HepG2 (cell line): Measurements from ENCODE around the gene MPIG6B. TPM values are rescaled to one million over a fixed set of nuclear protein-coding genes. Genes with fewer than 3 reads are reported as not detected.

Experiments
- ARID4A ChIP-seq: sonication (generic); formaldehyde crosslinking; IDR thresholded peaks from 2 replicates; pipeline ENCODE4 v1.5.0; 2020; ENCODE audit warnings: mild to moderate bottlenecking, missing genetic modification reagents, borderline replicate concordance
- HNF1B ChIP-seq: sonication (generic); formaldehyde crosslinking; IDR thresholded peaks from 2 replicates; pipeline ENCODE4 v1.5.1; 2020; ENCODE audit warnings: mild to moderate bottlenecking, moderate library complexity, missing genetic modification reagents
- IKZF4 ChIP-seq: sonication (generic); formaldehyde crosslinking; IDR thresholded peaks from 2 replicates; pipeline ENCODE4 v1.5.1; 2020; ENCODE audit warnings: borderline replicate concordance, mild to moderate bottlenecking, low read depth, missing genetic modification reagents; ENCODE audit errors: not compliant biosample characterization
- KDM4B ChIP-seq: sonication (generic); formaldehyde crosslinking; IDR thresholded peaks from 2 replicates; pipeline ENCODE4 v1.4.0; 2020; ENCODE audit warnings: missing genetic modification reagents
- MED8 ChIP-seq: sonication (generic); formaldehyde crosslinking; IDR thresholded peaks from 2 replicates; pipeline ENCODE4 v1.8.1; 2023; ENCODE audit warnings: mild to moderate bottlenecking, missing genetic modification reagents; ENCODE audit not compliant: insufficient replicate concordance
- MTA1 ChIP-seq: sonication (generic); formaldehyde crosslinking; IDR thresholded peaks from 2 replicates; pipeline ENCODE4 v1.4.0; 2020; ENCODE audit warnings: missing genetic modification reagents, mild to moderate bottlenecking, borderline replicate concordance
- NR3C1 ChIP-seq: sonication (generic); formaldehyde crosslinking; IDR thresholded peaks from 2 replicates; pipeline ENCODE4 v1.4.0; 2020; ENCODE audit warnings: missing genetic modification reagents
- PHB2 ChIP-seq: fragments of 450-650 bp; IDR thresholded peaks from 2 replicates; pipeline ENCODE4 v1.6.1; 2018; ENCODE audit not compliant: partially characterized antibody
- SMC3 ChIP-seq: IDR thresholded peaks from 2 replicates; pipeline ENCODE4 v1.6.1; 2011; ENCODE audit warnings: low read length, improper control_type of control experiment
- SP2 ChIP-seq: sonication (generic); formaldehyde crosslinking; IDR thresholded peaks from 2 replicates; pipeline ENCODE4 v1.5.1; 2020; ENCODE audit warnings: mild to moderate bottlenecking, missing genetic modification reagents
- ZKSCAN1 ChIP-seq: fragments of 150-350 bp; IDR thresholded peaks from 2 replicates; pipeline ENCODE4 v1.6.1; 2014; ENCODE audit warnings: low read length
- ZNF441 ChIP-seq: sonication (generic); formaldehyde crosslinking; IDR thresholded peaks from 2 replicates; pipeline ENCODE4 v1.7.0; 2021; ENCODE audit warnings: missing genetic modification reagents, borderline replicate concordance
- ZNF598 ChIP-seq: sonication (generic); formaldehyde crosslinking; IDR thresholded peaks from 2 replicates; pipeline ENCODE4 v1.5.1; 2020; ENCODE audit warnings: mild to moderate bottlenecking, missing genetic modification reagents, borderline replicate concordance
- polyA plus RNA-seq, 8 experiments: library from polyadenylated mRNA; depleted of rRNA in 3 of 8; stranded (reverse) in 7 of 8; unstranded in 1 of 8; fragments of >200 nt; fragmentation: Illumina TruSeq in 4 of 8; extraction: Trizol in 4 of 8; gene quantifications; 2 replicates each; pipeline versions ENCODE4 v1.2.1 to v1.2.3, GENCODE V29; 2011 to 2016; ENCODE audit warnings: low read depth in 4 of 8, missing spikeins in 1 of 8, mixed read lengths in 1 of 8; ENCODE audit not compliant: insufficient read depth in 1 of 8
- total RNA-seq, 5 experiments: library from RNA; depleted of rRNA; stranded (reverse); fragments of >200 nt; fragmentation: Illumina TruSeq; extraction: Trizol; gene quantifications; 2 replicates each; pipeline ENCODE4 v1.2.3, GENCODE V29; 2016; ENCODE audit warnings: low read depth in 1 of 5
- TF ChIP-seq, protein P1 (sequence below): sonication (generic); formaldehyde crosslinking; IDR thresholded peaks from 2 replicates; pipeline ENCODE4 v1.5.1; 2020; ENCODE audit warnings: mild to moderate bottlenecking, missing genetic modification reagents, moderate library complexity
- TF ChIP-seq, protein P2 (sequence below): sonication (generic); formaldehyde crosslinking; IDR thresholded peaks from 2 replicates; pipeline ENCODE4 v1.4.0; 2020; ENCODE audit warnings: low read depth, missing genetic modification reagents
- TF ChIP-seq, protein P3 (sequence below): sonication (generic); formaldehyde crosslinking; IDR thresholded peaks from 2 replicates; pipeline ENCODE4 v1.5.0; 2020; ENCODE audit warnings: missing genetic modification reagents

The MPIG6B gene
- total and polyA plus RNA-seq, 2 of the 13 experiments (the other 11 are each of a cell fraction or from before 2014, with no cell fraction given): not detected

GRCh38 chr6:31702819-31703716 is 20.1 kb upstream of the MPIG6B start, which contains the start of gene ABHD16A (continued):
- TF ChIP-seq HNF1B (CRISPR knock-in tag): peak; percentile 93
- TF ChIP-seq NR3C1 (CRISPR knock-in tag): no peak
- TF ChIP-seq ZNF598 (CRISPR knock-in tag): no peak
- no peak for TF ChIP-seq ZKSCAN1
- TF ChIP-seq, protein P1, sequence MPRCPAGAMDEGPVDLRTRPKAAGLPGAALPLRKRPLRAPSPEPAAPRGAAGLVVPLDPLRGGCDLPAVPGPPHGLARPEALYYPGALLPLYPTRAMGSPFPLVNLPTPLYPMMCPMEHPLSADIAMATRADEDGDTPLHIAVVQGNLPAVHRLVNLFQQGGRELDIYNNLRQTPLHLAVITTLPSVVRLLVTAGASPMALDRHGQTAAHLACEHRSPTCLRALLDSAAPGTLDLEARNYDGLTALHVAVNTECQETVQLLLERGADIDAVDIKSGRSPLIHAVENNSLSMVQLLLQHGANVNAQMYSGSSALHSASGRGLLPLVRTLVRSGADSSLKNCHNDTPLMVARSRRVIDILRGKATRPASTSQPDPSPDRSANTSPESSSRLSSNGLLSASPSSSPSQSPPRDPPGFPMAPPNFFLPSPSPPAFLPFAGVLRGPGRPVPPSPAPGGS (CRISPR knock-in tag): no peak; the same call in none of the 2 replicates
- TF ChIP-seq KDM4B (CRISPR knock-in tag): peak; percentile 28; the same call in 1 of the 2 replicates
- peak; percentile 37; the same call in 1 of the 2 replicates for TF ChIP-seq SMC3
- TF ChIP-seq, protein P2, sequence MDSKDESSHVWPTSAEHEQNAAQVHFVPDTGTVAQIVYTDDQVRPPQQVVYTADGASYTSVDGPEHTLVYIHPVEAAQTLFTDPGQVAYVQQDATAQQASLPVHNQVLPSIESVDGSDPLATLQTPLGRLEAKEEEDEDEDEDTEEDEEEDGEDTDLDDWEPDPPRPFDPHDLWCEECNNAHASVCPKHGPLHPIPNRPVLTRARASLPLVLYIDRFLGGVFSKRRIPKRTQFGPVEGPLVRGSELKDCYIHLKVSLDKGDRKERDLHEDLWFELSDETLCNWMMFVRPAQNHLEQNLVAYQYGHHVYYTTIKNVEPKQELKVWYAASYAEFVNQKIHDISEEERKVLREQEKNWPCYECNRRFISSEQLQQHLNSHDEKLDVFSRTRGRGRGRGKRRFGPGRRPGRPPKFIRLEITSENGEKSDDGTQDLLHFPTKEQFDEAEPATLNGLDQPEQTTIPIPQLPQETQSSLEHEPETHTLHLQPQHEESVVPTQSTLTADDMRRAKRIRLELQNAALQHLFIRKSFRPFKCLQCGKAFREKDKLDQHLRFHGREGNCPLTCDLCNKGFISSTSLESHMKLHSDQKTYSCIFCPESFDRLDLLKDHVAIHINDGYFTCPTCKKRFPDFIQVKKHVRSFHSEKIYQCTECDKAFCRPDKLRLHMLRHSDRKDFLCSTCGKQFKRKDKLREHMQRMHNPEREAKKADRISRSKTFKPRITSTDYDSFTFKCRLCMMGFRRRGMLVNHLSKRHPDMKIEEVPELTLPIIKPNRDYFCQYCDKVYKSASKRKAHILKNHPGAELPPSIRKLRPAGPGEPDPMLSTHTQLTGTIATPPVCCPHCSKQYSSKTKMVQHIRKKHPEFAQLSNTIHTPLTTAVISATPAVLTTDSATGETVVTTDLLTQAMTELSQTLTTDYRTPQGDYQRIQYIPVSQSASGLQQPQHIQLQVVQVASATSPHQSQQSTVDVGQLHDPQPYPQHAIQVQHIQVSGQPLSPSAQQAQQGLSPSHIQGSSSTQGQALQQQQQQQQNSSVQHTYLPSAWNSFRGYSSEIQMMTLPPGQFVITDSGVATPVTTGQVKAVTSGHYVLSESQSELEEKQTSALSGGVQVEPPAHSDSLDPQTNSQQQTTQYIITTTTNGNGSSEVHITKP (CRISPR knock-in tag): peak; percentile 99
- TF ChIP-seq MED8: peak; percentile 73
- TF ChIP-seq, protein P3, sequence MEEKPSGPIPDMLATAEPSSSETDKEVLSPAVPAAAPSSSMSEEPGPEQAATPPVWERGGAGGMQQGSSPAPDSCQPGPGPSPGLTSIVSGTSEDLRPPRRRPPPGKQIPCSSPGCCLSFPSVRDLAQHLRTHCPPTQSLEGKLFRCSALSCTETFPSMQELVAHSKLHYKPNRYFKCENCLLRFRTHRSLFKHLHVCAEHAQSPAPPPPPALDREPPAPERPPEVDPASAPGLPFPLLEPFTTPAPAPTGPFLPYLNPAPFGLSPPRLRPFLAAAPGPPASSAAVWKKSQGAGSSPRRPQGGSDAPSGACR (CRISPR knock-in tag): peak; percentile 66; the same call in 1 of the 2 replicates
- no peak for TF ChIP-seq IKZF4 (CRISPR knock-in tag)
- peak; percentile 67; the same call in 1 of the 2 replicates for TF ChIP-seq MTA1 (CRISPR knock-in tag)
- TF ChIP-seq ARID4A (CRISPR knock-in tag): peak; percentile 92
- TF ChIP-seq SP2 (CRISPR knock-in tag): no peak
- TF ChIP-seq ZNF441 (CRISPR knock-in tag): peak; percentile 56; the same call in 1 of the 2 replicates
- no peak for TF ChIP-seq PHB2
